HL-60 (cell line): ENCODE measurements around the gene RNF121.

ENCODE experiments used
- GABPA ChIP-seq: IDR thresholded peaks from 2 replicates; pipeline ENCODE4 v1.6.1; 2012; ENCODE audit warnings: low read depth
- TF ChIP-seq, protein P1 (sequence below): IDR thresholded peaks from one replicate; pipeline ENCODE4 v1.5.1; 2011; ENCODE audit warnings: low read length, control low read depth, inconsistent platforms; ENCODE audit not compliant: insufficient read depth

DNA sequence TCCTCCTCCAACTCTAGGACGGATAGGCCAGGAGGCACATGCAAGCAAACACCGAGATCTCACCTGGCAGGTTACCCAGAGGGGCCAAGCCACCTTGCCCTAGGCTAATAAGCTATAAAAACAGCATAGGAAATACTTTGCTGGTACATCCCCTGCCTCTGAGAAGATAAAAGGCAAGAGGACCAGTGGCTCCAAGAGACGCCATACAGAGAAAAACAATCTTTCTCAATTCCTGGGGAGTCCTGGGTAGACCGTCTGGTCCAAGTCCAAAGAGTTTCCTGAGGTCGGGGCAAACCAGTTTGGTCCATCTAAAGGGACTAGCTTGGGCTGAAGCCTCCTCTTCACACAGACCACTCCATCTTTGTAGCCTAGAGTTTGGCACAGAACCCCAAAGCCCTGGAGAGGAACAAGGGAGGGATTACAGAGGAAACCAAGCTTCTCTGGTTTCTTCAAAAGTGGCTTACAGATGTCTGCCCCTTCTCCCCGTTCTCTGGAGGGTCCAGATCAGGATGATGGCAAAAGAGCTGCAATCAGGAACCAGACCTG lies 111.1 kb downstream of the RNF121 start:
- no peak for TF ChIP-seq GABPA
- TF ChIP-seq, protein P1, sequence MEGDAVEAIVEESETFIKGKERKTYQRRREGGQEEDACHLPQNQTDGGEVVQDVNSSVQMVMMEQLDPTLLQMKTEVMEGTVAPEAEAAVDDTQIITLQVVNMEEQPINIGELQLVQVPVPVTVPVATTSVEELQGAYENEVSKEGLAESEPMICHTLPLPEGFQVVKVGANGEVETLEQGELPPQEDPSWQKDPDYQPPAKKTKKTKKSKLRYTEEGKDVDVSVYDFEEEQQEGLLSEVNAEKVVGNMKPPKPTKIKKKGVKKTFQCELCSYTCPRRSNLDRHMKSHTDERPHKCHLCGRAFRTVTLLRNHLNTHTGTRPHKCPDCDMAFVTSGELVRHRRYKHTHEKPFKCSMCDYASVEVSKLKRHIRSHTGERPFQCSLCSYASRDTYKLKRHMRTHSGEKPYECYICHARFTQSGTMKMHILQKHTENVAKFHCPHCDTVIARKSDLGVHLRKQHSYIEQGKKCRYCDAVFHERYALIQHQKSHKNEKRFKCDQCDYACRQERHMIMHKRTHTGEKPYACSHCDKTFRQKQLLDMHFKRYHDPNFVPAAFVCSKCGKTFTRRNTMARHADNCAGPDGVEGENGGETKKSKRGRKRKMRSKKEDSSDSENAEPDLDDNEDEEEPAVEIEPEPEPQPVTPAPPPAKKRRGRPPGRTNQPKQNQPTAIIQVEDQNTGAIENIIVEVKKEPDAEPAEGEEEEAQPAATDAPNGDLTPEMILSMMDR: no peak
